OCI-LY3 (cell line): Measurements from ENCODE around the gene OMP.

ENCODE experiments used
- H2AFZ ChIP-seq: fragments of 200-600, 300-600 bp; shearing (Covaris generic); 2 replicates; pipeline ENCODE4 v1.6.0; 2014; ENCODE audit warnings: antibody characterized with exemption, low read depth, low read length
- H3K27ac ChIP-seq: fragments of 200-600, 300-600 bp; sonication (generic); 2 replicates; pipeline ENCODE4 v1.5.1; 2014; ENCODE audit warnings: mild to moderate bottlenecking, low read length, moderate library complexity, mixed read lengths
- H3K27me3 ChIP-seq: fragments of 200-600, 300-600 bp; sonication (generic); 2 replicates; pipeline ENCODE4 v1.6.1; 2014; ENCODE audit warnings: low read depth, low read length, mixed read lengths
- H3K36me3 ChIP-seq: fragments of 200-600, 300-600 bp; sonication (generic); replicated peaks from 2 replicates; pipeline ENCODE3; 2014; ENCODE audit warnings: low read depth, low read length, mixed read lengths
- H3K4me1 ChIP-seq: fragments of 300-600, 200-600 bp; sonication (generic); 2 replicates; pipeline ENCODE4 v1.6.1; 2014; ENCODE audit warnings: low read length, mixed read lengths
- H3K4me2 ChIP-seq: fragments of 200-600, 300-600 bp; sonication (generic); 2 replicates; pipeline ENCODE4 v1.6.1; 2014; ENCODE audit warnings: low read length, mixed read lengths
- H3K4me3 ChIP-seq: fragments of 300-600, 200-600 bp; sonication (generic); 2 replicates; pipeline ENCODE4 v1.5.1; 2014; ENCODE audit warnings: antibody characterized with exemption, mild to moderate bottlenecking, low read length, moderate library complexity
- H3K79me2 ChIP-seq: fragments of 300-600, 200-600 bp; shearing (Covaris generic); 2 replicates; pipeline ENCODE4 v1.6.1; 2014; ENCODE audit warnings: mild to moderate bottlenecking, low read length, mixed read lengths
- H3K9ac ChIP-seq: fragments of 300-600, 200-600 bp; shearing (Covaris generic); 2 replicates; pipeline ENCODE4 v1.6.0; 2014; ENCODE audit warnings: mild to moderate bottlenecking, low read length, moderate library complexity
- H3K9me3 ChIP-seq: fragments of 200-600, 300-600 bp; shearing (Covaris generic); 2 replicates; pipeline ENCODE4 v1.6.1; 2014; ENCODE audit warnings: low read length, mixed read lengths; ENCODE audit not compliant: insufficient read depth
- H4K20me1 ChIP-seq: fragments of 200-600, 300-600 bp; sonication (generic); 2 replicates; pipeline ENCODE4 v1.6.1; 2016; ENCODE audit warnings: low read length, mixed read lengths; ENCODE audit not compliant: insufficient read depth
- CTCF ChIP-seq: fragments of 200-600, 300-600 bp; sonication (generic); IDR thresholded peaks from 2 replicates; pipeline ENCODE4 v1.5.1; 2014; ENCODE audit warnings: antibody characterized with exemption, low read length, low read depth
- EZH2phosphoT487 ChIP-seq: fragments of 200-600 bp; shearing (Covaris generic); IDR thresholded peaks from 2 replicates; pipeline ENCODE4 v1.6.1; 2018; ENCODE audit warnings: antibody characterized with exemption, mixed run types, low read depth

OMP gene

GRCh38 chr11:77080643-77081210, 21.9 kb upstream of the OMP start:
- Histone ChIP-seq H3K4me1 (no peaks in the 10 kb centered on the region), H3K9me3 (no peaks in the 10 kb centered on the region), H3K4me3 (no peak overlapping the region), H4K20me1 (no peaks in the 10 kb centered on the region), H3K27me3 (peaks cover 5% of the 10 kb centered on the region), H3K36me3 (no peaks in the 10 kb centered on the region), H3K4me2 (no peak overlapping the region), H3K9ac (no peak overlapping the region), H3K27ac (no peak overlapping the region), H2AFZ (no peak overlapping the region), H3K79me2 (no peaks in the 10 kb centered on the region)
- no peak for TF ChIP-seq EZH2phosphoT487
- TF ChIP-seq CTCF: no peak

GRCh38 chr11:77081381-77081851, 21.2 kb upstream of the OMP start:
- Histone ChIP-seq H2AFZ (no peak overlapping the region), H3K9me3 (no peaks in the 10 kb centered on the region), H3K27me3 (peaks cover 5% of the 10 kb centered on the region), H4K20me1 (no peaks in the 10 kb centered on the region), H3K9ac (no peak overlapping the region), H3K4me1 (no peaks in the 10 kb centered on the region), H3K4me2 (no peak overlapping the region), H3K36me3 (no peaks in the 10 kb centered on the region), H3K27ac (no peak overlapping the region), H3K4me3 (no peak overlapping the region), H3K79me2 (no peaks in the 10 kb centered on the region)
- no peak for TF ChIP-seq CTCF
- no peak for TF ChIP-seq EZH2phosphoT487

GRCh38 chr11:77081976-77082836, 20.4 kb upstream of the OMP start:
- Histone ChIP-seq H3K79me2 (no peaks in the 10 kb centered on the region), H3K4me2 (no peak overlapping the region)

More at GRCh38 chr11:77081976-77082836, 20.4 kb upstream of the OMP start:
- H3K27ac ChIP-seq: no peak overlapping the region
- H4K20me1 ChIP-seq: no peaks in the 10 kb centered on the region
- no peaks in the 10 kb centered on the region for H3K36me3 ChIP-seq
- no peak overlapping the region for H3K4me3 ChIP-seq
- H3K9me3 ChIP-seq: no peaks in the 10 kb centered on the region
- peaks cover 5% of the 10 kb centered on the region for H3K27me3 ChIP-seq
- H3K9ac ChIP-seq: no peak overlapping the region
- no peak overlapping the region for H2AFZ ChIP-seq
- no peak for TF ChIP-seq EZH2phosphoT487
- no peak for TF ChIP-seq CTCF
- no peaks in the 10 kb centered on the region for H3K4me1 ChIP-seq
